Right lobe of liver (tissue), 4 donors: ENCODE results near the gene PPP1CB.

Source experiments
- CTCF ChIP-seq, 4 donors: fragments of 200-600 bp in 3 of 4; fragments of 450-650 bp in 1 of 4; IDR thresholded peaks; one replicate each; pipeline versions ENCODE4 v1.5.1 to v1.8.0; 2016 to 2022; ENCODE audit warnings: antibody characterized with exemption in 4 of 4, mild to moderate bottlenecking in 2 of 4
- POLR2A ChIP-seq: fragments of 450-650 bp; IDR thresholded peaks from one replicate; pipeline ENCODE4 v1.6.1; 2017; ENCODE audit warnings: antibody characterized with exemption, mild to moderate bottlenecking
- donor health status: DM: no; HTN: no; CAD: no.
- donor health status: DM: no; HTN: no; CAD: no.
- donor health status: DM: no; HTN: yes; CAD: no.

- no peak for TF ChIP-seq POLR2A
- TF ChIP-seq CTCF (IDR thresholded peaks at IDR 0.05): no peak
These were observed 59.0 kb downstream of the PPP1CB start, which contains the start of gene SPDYA for GRCh38 chr2:28810384-28811285.
